H1 (cell line): Measurements from ENCODE around the gene OSBPL6. TPM values are rescaled to one million over a fixed set of nuclear protein-coding genes. Genes with fewer than 3 reads are reported as not detected.

ENCODE experiments used
- BRCA1 ChIP-seq: IDR thresholded peaks from 2 replicates; pipeline ENCODE4 v1.6.1; 2012; ENCODE audit warnings: low read depth, low read length, improper control_type of control experiment
- CEBPB ChIP-seq: IDR thresholded peaks from 2 replicates; pipeline ENCODE4 v1.6.1; 2012; ENCODE audit warnings: low read depth, low read length
- KDM5A ChIP-seq: fragments of 200-600 bp; IDR thresholded peaks from 2 replicates; pipeline ENCODE4 v1.7.1; 2012; ENCODE audit warnings: mild to moderate bottlenecking, low read length, inconsistent platforms, mixed read lengths
- MAFK ChIP-seq: IDR thresholded peaks from 2 replicates; pipeline ENCODE4 v1.6.1; 2012; ENCODE audit warnings: low read depth, mild to moderate bottlenecking, improper control_type of control experiment, low read length
- NANOG ChIP-seq: IDR thresholded peaks from 2 replicates; pipeline ENCODE4 v1.6.1; 2011; ENCODE audit warnings: low read length, low read depth, mild to moderate bottlenecking, inconsistent platforms; ENCODE audit not compliant: insufficient read depth, poor library complexity, severe bottlenecking
- RXRA ChIP-seq: IDR thresholded peaks from 2 replicates; pipeline ENCODE4 v1.6.1; 2011; ENCODE audit warnings: low read depth, mild to moderate bottlenecking, low read length, moderate library complexity; ENCODE audit not compliant: insufficient read depth
- SUZ12 ChIP-seq: fragments of 200-600 bp; sonication (generic); IDR thresholded peaks from 2 replicates; pipeline ENCODE4 v1.6.1; 2012; ENCODE audit warnings: mild to moderate bottlenecking, inconsistent platforms, low read length, moderate library complexity, mixed read lengths
- TCF12 ChIP-seq: IDR thresholded peaks from 2 replicates; pipeline ENCODE4 v1.6.1; 2011; ENCODE audit warnings: low read depth, mild to moderate bottlenecking, low read length
- YY1 ChIP-seq: IDR thresholded peaks from 2 replicates; pipeline ENCODE4 v1.6.1; 2011; ENCODE audit warnings: low read depth, mild to moderate bottlenecking, low read length
- polyA plus RNA-seq, 7 experiments: library from polyadenylated mRNA; depleted of rRNA in 3 of 7; stranded (reverse) in 5 of 7; unstranded in 2 of 7; fragments of >200 nt in 5 of 7; fragments of 200-250 nt in 2 of 7; gene quantifications; 1 replicate in 5 of 7; 2 replicates in 1 of 7; 4 replicates in 1 of 7; pipeline versions ENCODE4 v1.2.1 to v1.2.3, GENCODE V29; 2011 to 2013; ENCODE audit warnings: missing spikeins in 2 of 7, mixed read lengths in 2 of 7
- total RNA-seq: library from RNA; stranded (reverse); fragmentation: NEBNext Ultra II Directional; extraction: Animal tissue kit (Norgen Biotek cat#: 25700); gene quantifications from 2 replicates; pipeline ENCODE4 v1.2.1, GENCODE V29; 2021

OSBPL6 gene
- total and polyA plus RNA-seq, 2 of the 8 experiments (the other 6 are each of a cell fraction or from before 2014, with no cell fraction given), result 1.7 to 5.6 TPM

- no peak for TF ChIP-seq SUZ12
- no peak for TF ChIP-seq NANOG
- no peak for TF ChIP-seq KDM5A
- no peak for TF ChIP-seq CEBPB
- TF ChIP-seq BRCA1, result no peak
- TF ChIP-seq MAFK, result no peak
- no peak for TF ChIP-seq YY1
- TF ChIP-seq RXRA, result no peak
- TF ChIP-seq TCF12, result no peak
These were observed 20.7 kb upstream of the OSBPL6 start (continued) for GRCh38 chr2:178173657-178174056.
